ENCODE measurements around the gene METTL8. TPM values are rescaled to one million over a fixed set of nuclear protein-coding genes. Genes with fewer than 3 reads are reported as not detected.

METTL8 gene
- total RNA-seq, 1 experiment from 2014 or later: 27.7 TPM

- Histone ChIP-seq H3K9me3 (ENCODE audit: control insufficient read depth, insufficient read depth, low read depth, low read length) (no peaks in the 10 kb centered on the region), H3K27ac (ENCODE audit: low read length) (no peak overlapping the region), H3K4me1 (ENCODE audit: control insufficient read depth, insufficient read depth, low read length) (no peaks in the 10 kb centered on the region), H3K27me3 (ENCODE audit: control insufficient read depth, insufficient read depth, low read length) (no peaks in the 10 kb centered on the region), H3K36me3 (ENCODE audit: control insufficient read depth, insufficient read depth, low read length) (peaks cover 10% of the 10 kb centered on the region; the same call in 1 of the 2 replicates), H3K4me3 (ENCODE audit: low read depth in 2 of 2, low read length in 2 of 2) (no peak overlapping the region)
- ChIA-PET POLR2A (no interaction called here), CTCF (no interaction called here)
- DNase-seq (ENCODE audit: low read depth, low spot score) (no peak), ATAC-seq (no peak)
- no peak for TF ChIP-seq SIN3A (IDR thresholded peaks at IDR 0.05; ENCODE audit: borderline replicate concordance, insufficient read depth, low read depth, low read length)
- TF ChIP-seq, protein P1, sequence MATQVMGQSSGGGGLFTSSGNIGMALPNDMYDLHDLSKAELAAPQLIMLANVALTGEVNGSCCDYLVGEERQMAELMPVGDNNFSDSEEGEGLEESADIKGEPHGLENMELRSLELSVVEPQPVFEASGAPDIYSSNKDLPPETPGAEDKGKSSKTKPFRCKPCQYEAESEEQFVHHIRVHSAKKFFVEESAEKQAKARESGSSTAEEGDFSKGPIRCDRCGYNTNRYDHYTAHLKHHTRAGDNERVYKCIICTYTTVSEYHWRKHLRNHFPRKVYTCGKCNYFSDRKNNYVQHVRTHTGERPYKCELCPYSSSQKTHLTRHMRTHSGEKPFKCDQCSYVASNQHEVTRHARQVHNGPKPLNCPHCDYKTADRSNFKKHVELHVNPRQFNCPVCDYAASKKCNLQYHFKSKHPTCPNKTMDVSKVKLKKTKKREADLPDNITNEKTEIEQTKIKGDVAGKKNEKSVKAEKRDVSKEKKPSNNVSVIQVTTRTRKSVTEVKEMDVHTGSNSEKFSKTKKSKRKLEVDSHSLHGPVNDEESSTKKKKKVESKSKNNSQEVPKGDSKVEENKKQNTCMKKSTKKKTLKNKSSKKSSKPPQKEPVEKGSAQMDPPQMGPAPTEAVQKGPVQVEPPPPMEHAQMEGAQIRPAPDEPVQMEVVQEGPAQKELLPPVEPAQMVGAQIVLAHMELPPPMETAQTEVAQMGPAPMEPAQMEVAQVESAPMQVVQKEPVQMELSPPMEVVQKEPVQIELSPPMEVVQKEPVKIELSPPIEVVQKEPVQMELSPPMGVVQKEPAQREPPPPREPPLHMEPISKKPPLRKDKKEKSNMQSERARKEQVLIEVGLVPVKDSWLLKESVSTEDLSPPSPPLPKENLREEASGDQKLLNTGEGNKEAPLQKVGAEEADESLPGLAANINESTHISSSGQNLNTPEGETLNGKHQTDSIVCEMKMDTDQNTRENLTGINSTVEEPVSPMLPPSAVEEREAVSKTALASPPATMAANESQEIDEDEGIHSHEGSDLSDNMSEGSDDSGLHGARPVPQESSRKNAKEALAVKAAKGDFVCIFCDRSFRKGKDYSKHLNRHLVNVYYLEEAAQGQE (IDR thresholded peaks at IDR 0.05; ENCODE audit: insufficient read depth in 1 of 2, low read depth in 2 of 2, low read length in 1 of 2): no peak
- TF ChIP-seq, protein P2, sequence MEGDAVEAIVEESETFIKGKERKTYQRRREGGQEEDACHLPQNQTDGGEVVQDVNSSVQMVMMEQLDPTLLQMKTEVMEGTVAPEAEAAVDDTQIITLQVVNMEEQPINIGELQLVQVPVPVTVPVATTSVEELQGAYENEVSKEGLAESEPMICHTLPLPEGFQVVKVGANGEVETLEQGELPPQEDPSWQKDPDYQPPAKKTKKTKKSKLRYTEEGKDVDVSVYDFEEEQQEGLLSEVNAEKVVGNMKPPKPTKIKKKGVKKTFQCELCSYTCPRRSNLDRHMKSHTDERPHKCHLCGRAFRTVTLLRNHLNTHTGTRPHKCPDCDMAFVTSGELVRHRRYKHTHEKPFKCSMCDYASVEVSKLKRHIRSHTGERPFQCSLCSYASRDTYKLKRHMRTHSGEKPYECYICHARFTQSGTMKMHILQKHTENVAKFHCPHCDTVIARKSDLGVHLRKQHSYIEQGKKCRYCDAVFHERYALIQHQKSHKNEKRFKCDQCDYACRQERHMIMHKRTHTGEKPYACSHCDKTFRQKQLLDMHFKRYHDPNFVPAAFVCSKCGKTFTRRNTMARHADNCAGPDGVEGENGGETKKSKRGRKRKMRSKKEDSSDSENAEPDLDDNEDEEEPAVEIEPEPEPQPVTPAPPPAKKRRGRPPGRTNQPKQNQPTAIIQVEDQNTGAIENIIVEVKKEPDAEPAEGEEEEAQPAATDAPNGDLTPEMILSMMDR (IDR thresholded peaks at IDR 0.05): no peak
- TF ChIP-seq TCF7L2 (IDR thresholded peaks at IDR 0.05; ENCODE audit: low read depth, low read length): no peak
- in situ Hi-C loops (cut with HindIII; ENCODE audit: low pct_unique_long_range_greater_than_20kb, low sequenced_read_pairs) (no loop called here), intact Hi-C loops (cut with micrococcal nuclease; ENCODE audit: unreplicated experiment) (no loop called here)
- BruUV-seq (replicated peaks): no TSS peak
Observed at GRCh38 chr2:171441470-171441869, 7.7 kb upstream of the METTL8 start.

DNA sequence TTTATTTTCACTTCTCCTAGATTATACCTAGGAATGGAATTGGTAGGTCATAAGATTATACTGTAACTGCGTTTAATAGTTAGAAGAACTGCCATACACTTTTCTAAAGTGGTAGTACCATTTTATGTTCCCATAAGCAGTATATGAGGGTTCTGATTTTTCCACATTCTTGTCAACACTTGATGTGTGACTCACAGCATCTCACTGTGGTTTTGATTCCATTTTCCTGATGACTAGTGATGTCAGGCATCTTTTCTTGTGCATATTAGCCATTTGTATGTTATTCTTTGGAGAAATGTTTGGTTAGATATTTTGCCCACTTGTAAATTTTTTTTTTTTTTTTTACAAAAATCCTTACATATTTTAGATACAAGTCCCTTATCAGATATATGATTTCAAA, 2.5 kb upstream of the METTL8 start:
- BruUV-seq (replicated peaks): no TSS peak
- peaks cover 4% of the 10 kb centered on the region; the same call in 1 of the 2 replicates for H3K36me3 ChIP-seq (ENCODE audit: control insufficient read depth, insufficient read depth, low read length)
- DNase-seq (ENCODE audit: low read depth, low spot score) (peak; percentile 20), ATAC-seq (no peak)
- no peaks in the 10 kb centered on the region for H3K27me3 ChIP-seq (ENCODE audit: control insufficient read depth, insufficient read depth, low read length)
- in situ Hi-C loops (cut with HindIII; ENCODE audit: low pct_unique_long_range_greater_than_20kb, low sequenced_read_pairs) (no loop called here), intact Hi-C loops (cut with micrococcal nuclease; ENCODE audit: unreplicated experiment) (no loop called here)
- H3K4me3 ChIP-seq (ENCODE audit: low read depth in 2 of 2, low read length in 2 of 2): no peak overlapping the region
- ChIA-PET POLR2A (no interaction called here), CTCF (no interaction called here)
- H3K9me3 ChIP-seq (ENCODE audit: control insufficient read depth, insufficient read depth, low read depth, low read length): peaks cover 2% of the 10 kb centered on the region; the same call in 1 of the 2 replicates
- peaks cover 10% of the 10 kb centered on the region for H3K4me1 ChIP-seq (ENCODE audit: control insufficient read depth, insufficient read depth, low read length)
- no peak overlapping the region for H3K27ac ChIP-seq (ENCODE audit: low read length)
- TF ChIP-seq POLR2AphosphoS5 (IDR thresholded peaks at IDR 0.05; ENCODE audit: low read depth, low read length): no peak
- TF ChIP-seq, protein P1 (IDR thresholded peaks at IDR 0.05; ENCODE audit: insufficient read depth in 1 of 2, low read depth in 2 of 2, low read length in 1 of 2): no peak
- no peak for TF ChIP-seq TCF7L2 (IDR thresholded peaks at IDR 0.05; ENCODE audit: low read depth, low read length)
- TF ChIP-seq SIN3A (IDR thresholded peaks at IDR 0.05; ENCODE audit: borderline replicate concordance, insufficient read depth, low read depth, low read length): no peak
- TF ChIP-seq, protein P2 (IDR thresholded peaks at IDR 0.05): no peak
